22Rv1 (cell line): ENCODE results near the gene AGA.

Experiments used
- H3K27ac ChIP-seq: fragments of 450-650 bp; 2 replicates; pipeline ENCODE4 v1.5.1; 2017
- ZFX ChIP-seq: fragments of 450-650 bp; IDR thresholded peaks from 2 replicates; pipeline ENCODE4 v1.6.1; 2017; ENCODE audit warnings: antibody characterized with exemption, borderline replicate concordance
- TF ChIP-seq, protein P1 (sequence below): fragments of 450-650 bp; IDR thresholded peaks from 2 replicates; pipeline ENCODE4 v1.5.1; 2017; ENCODE audit warnings: mild to moderate bottlenecking

AGA gene

DNA sequence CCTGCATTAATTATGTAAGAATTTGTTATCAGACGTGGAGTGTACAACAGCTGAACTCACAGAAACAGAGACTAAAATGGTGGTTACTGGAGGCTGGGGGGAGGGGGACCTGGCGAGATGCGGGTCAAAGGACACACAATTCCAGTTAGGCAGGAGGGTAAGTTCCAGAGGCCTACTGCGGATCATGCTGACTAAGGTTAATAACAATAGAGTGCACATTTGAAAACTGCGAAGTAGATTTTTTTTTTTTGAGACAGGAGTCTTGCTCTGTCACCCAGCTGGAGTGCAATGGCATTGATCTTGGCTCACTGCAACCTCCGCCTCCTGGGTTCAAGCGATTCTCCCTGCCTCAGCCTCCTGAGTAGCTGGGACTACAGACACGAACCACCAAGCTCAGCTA lies 7.6 kb downstream of the AGA start:
- TF ChIP-seq, protein P1, sequence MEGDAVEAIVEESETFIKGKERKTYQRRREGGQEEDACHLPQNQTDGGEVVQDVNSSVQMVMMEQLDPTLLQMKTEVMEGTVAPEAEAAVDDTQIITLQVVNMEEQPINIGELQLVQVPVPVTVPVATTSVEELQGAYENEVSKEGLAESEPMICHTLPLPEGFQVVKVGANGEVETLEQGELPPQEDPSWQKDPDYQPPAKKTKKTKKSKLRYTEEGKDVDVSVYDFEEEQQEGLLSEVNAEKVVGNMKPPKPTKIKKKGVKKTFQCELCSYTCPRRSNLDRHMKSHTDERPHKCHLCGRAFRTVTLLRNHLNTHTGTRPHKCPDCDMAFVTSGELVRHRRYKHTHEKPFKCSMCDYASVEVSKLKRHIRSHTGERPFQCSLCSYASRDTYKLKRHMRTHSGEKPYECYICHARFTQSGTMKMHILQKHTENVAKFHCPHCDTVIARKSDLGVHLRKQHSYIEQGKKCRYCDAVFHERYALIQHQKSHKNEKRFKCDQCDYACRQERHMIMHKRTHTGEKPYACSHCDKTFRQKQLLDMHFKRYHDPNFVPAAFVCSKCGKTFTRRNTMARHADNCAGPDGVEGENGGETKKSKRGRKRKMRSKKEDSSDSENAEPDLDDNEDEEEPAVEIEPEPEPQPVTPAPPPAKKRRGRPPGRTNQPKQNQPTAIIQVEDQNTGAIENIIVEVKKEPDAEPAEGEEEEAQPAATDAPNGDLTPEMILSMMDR = no peak

DNA sequence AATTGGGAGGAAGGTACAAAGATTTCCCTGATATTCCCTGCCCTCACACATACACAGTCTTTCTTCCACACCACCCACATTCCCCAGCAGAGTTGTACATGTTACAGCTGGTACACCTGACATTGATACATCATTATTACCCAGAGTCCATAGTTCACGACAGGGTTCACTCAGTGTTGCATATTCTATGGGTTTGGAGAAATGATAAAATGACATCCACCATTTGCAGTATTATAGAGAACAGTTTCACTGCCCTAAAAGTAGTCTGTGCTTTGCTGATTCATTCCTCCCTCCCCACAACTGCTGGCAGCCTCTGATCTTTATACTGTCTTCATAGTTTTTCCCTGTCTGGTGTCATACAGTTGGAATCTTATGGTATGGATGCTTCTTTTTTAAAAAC lies 15.0 kb downstream of the AGA start:
- TF ChIP-seq, protein P1 = no peak
- TF ChIP-seq ZFX = no peak
- no peak overlapping the region for H3K27ac ChIP-seq

More for the DNA sequence above, 7.6 kb downstream of the AGA start:
- no peak overlapping the region for H3K27ac ChIP-seq

DNA sequence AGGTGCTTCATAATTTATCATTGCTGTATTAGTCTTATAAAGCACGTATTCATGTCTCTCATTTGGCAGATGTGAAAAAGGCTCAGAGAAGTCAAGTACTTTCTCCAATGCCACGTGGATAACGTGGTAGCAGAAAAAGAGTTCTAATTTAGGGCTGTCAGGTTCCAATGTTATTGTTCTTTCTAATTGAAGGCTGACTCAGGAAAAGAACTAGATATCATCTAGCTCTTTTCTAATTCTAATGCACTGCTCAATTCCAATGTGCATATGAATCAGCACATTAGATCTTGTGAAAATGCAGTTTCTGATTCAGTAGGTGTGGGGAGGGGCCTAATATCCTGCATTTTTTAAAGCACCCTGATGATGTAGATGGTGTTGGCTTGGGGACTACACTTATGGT lies 22.8 kb downstream of the AGA start:
- no peak for TF ChIP-seq ZFX
- TF ChIP-seq, protein P1 = no peak
- H3K27ac ChIP-seq = no peak overlapping the region

DNA sequence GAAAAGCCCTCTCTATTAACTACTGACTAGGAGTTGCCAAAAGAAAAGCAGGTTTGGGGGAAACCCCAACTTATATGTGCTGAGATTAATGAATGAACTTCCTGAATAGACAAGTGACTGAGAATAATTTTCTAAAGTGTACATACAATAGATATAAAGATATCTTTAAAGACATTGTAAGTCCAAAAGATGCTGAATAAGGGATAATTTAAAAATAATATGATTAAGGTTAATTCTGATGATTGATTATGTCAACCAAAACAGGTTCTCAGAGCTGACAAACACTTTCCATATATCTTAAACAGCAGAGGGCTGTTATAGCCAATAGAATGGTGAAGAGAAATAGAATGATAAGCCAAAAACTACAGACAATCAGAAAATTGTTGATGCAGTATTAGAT lies 28.6 kb downstream of the AGA start:
- no peak overlapping the region for H3K27ac ChIP-seq
- TF ChIP-seq, protein P1 = no peak
- no peak for TF ChIP-seq ZFX

DNA sequence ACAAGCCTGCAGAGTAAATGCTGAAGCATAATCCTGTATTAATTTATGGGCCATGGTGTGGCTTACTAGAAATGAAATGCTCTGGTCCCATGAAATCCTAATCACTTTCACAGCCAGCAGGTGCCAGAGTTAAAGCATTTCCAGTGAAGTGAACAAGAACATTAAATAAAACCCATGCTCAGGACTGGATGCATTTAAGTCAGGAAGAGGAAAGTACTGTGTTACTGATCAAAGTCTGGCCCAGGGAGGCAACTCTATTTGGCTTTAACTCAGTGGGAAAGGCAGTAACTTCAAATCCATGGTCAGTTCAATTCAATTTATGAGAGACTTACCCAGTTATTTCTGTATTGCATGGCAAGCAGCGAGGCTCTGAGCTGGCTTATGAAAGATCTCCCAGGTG lies 29.2 kb downstream of the AGA start:
- no peak overlapping the region for H3K27ac ChIP-seq
- TF ChIP-seq, protein P1 = no peak
- no peak for TF ChIP-seq ZFX

DNA sequence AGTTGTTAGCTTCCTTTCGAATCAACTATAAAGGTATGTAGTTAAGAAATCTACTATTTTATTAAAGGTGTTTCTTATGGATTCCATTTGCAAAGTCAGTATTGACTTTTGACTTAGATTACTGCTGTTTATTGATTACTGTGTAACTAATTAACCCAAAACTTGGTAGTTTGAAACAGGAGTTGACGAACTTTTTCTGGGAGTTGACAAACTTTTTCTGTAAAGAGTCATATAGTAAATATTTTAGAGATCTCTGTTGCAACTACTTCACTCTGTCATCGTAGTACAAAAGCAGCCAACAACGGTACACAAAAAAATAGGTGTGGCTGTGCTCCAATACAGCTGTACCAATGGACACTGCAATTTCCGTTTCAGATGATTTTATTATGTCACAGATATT lies 30.2 kb downstream of the AGA start:
- TF ChIP-seq, protein P1 = no peak
- no peak for TF ChIP-seq ZFX
- H3K27ac ChIP-seq = no peak overlapping the region

DNA sequence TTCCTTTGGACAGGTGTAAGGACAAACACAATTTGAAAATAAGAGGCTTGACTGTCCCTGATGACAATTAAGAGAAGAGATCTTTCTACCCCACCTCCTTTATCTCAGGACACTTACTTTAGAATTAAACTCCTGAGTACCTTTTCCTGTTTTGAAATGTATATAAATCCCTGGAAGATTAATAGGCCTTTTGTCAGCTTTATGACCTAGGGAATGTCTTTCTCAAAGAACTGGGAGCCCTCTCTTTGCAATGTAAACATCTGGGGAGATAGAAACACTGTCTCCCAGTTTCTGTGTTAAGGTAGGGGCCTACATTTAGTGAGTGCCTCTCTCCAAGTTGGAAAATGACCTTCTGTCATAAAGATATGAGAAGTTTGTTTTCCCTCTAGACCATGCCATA lies 31.7 kb downstream of the AGA start:
- TF ChIP-seq, protein P1 = no peak
- no peak for TF ChIP-seq ZFX
- no peak overlapping the region for H3K27ac ChIP-seq

DNA sequence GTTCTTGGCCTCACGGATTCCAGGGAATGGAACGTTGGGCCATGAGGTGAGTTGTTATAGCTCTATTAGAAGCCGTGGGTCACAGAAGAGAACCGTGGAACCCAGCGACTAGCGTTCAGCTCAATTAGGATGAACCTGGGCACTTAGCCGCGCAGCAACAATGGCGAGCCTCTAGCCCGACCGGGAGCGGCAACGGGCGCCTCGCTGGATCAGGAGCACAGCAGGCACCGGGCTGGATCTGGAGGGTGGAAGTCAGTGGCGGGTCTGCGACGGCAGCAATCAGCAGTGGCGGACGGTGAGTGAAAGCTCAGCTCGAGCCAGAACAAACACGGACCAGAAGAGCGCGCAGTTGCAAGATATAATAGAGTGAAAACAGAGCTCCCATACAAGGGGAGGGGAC lies 34.2 kb downstream of the AGA start:
- TF ChIP-seq, protein P1 = no peak
- no peak for TF ChIP-seq ZFX

More for the DNA sequence above, 34.2 kb downstream of the AGA start:
- H3K27ac ChIP-seq = no peak overlapping the region
